Measurements from ENCODE around the gene ADAMTS8.

ADAMTS8 gene

DNA sequence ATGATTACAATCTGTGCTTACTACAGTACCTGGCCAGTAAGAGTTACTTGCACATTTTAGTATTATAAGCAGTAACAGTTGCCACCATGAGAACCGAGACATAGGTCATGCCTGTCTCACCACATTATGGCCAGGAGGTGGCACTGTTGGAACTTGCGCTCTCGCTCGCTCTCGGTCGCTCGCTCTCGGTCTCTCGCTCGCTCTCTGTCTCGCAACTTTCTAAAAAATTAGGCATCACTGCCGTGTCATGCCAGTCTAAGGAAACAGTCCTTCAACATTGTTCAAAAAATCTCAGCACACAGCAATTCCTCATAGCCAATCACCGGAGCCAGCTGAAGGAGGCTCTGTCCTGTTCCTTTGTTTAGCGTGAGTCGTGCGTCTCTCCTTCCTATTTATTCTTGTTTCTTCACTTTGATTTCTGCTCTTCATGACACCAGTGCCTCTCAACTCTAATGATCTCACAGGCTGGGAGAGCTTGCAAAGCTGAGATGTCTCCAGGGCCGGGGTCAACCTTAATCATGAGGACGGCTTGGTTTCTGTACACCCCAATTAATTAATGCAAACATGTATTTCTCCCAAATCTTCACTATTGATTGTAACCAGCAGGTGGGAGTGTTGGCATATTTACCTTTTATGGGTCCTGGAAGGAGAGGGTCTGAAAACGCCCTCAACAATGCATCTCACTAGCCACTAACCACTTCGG, 6.3 kb upstream of the ADAMTS8 start:
- H3K27ac ChIP-seq = peak overlapping the region; percentile 74 to 80
- no peaks in the 10 kb centered on the region for H3K9me3 ChIP-seq
- DNase-seq = peak; percentile 70 to 86
- intact Hi-C loops (cut with DNase I; ENCODE audit: low total_unique reads) = loop anchor here (2.0 to 10.0 kb wide), 2 partner anchors 426 to 460 kb away; no protein-coding TSS in a partner anchor
- no peaks in the 10 kb centered on the region for H3K27me3 ChIP-seq
- peaks cover 0 to 21% (median 7%) of the 10 kb centered on the region in 4 donors for H3K4me1 ChIP-seq
- TF ChIP-seq, protein P1, sequence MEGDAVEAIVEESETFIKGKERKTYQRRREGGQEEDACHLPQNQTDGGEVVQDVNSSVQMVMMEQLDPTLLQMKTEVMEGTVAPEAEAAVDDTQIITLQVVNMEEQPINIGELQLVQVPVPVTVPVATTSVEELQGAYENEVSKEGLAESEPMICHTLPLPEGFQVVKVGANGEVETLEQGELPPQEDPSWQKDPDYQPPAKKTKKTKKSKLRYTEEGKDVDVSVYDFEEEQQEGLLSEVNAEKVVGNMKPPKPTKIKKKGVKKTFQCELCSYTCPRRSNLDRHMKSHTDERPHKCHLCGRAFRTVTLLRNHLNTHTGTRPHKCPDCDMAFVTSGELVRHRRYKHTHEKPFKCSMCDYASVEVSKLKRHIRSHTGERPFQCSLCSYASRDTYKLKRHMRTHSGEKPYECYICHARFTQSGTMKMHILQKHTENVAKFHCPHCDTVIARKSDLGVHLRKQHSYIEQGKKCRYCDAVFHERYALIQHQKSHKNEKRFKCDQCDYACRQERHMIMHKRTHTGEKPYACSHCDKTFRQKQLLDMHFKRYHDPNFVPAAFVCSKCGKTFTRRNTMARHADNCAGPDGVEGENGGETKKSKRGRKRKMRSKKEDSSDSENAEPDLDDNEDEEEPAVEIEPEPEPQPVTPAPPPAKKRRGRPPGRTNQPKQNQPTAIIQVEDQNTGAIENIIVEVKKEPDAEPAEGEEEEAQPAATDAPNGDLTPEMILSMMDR (IDR thresholded peaks at IDR 0.05) = peak; percentile 68 to 89
- H3K4me3 ChIP-seq = peak overlapping the region; percentile 53 to 59
- no peaks in the 10 kb centered on the region for H3K36me3 ChIP-seq

DNA sequence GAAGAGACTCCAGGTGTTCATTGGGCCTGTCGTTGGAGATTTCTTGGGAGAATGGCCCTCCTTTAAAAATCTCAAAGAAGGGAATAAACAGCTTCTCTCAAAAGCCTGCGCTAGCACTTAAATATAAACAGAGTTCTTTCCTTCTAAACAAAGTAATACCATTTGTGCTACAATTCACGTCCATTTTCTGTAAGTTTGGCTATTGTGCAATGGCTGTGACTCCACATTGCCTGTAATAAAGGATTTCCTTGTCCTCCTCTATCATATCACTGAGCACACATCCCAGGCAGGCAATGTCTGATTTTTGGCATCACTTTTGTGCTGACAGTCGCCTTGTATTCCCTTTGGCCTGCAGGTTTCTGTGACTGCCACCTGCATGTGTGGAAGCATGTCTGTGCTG, 4.9 kb upstream of the ADAMTS8 start:
- DNase-seq = no peak
- intact Hi-C loops (cut with DNase I; ENCODE audit: low total_unique reads) = loop anchor here (10.0 kb wide), 1 partner anchor 461 kb away; no protein-coding TSS in a partner anchor
- TF ChIP-seq, protein P1 (IDR thresholded peaks at IDR 0.05) = no peak
- Histone ChIP-seq H3K4me1 (peaks cover 0 to 28% (median 13%) of the 10 kb centered on the region in 4 donors), H3K27me3 (no peaks in the 10 kb centered on the region), H3K27ac (no peak overlapping the region), H3K36me3 (no peaks in the 10 kb centered on the region), H3K9me3 (no peaks in the 10 kb centered on the region), H3K4me3 (no peak overlapping the region)

DNA sequence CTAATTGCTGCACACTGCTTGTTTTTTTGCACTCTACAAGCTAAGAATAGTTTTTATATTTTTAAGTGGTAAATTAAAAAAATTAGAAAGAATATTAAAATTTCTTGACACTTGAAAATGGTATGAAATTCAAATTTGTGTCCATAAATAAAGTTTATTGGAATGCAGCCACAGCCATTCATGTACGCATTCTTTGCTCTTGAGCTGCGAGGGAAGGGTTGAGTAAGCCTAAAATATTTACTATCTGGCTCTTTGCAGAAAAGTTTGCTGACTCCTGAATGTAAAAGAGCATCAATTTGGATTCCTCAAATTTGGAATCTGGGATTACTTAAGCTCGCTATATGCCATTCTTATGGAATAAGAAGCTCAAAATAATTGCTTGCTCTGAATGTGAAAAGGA, 3.4 kb upstream of the ADAMTS8 start:
- TF ChIP-seq, protein P1 (IDR thresholded peaks at IDR 0.05) = no peak
- intact Hi-C loops (cut with DNase I; ENCODE audit: low total_unique reads) = loop anchor here (10.0 kb wide), 1 partner anchor 463 kb away; no protein-coding TSS in a partner anchor

DNA sequence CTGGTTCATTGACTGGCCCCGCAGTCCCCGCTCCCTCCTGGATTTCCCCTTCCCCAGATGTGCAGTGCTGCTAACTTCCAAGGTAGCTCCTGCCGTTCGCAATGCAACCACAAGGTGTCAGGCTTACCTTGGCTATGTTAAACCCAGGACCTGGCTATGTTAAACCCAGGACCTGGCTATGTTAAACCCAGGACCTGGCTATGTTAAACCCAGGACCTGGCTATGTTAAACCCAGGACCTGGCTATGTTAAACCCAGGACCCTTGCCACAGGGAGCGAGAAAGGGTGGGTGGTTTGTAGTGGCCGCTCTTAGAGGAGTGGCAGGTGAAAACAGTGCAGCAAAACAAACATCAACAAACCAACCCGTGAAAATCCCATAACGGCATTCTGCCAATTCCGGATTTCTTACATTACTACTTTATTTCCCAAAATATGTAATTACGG, 2.9 kb upstream of the ADAMTS8 start:
- H3K4me3 ChIP-seq = no peak overlapping the region
- H3K27ac ChIP-seq = no peak overlapping the region
- H3K36me3 ChIP-seq = no peaks in the 10 kb centered on the region
- intact Hi-C loops (cut with DNase I; ENCODE audit: low total_unique reads) = loop anchor here (10.0 kb wide), 1 partner anchor 463 kb away; no protein-coding TSS in a partner anchor
- H3K4me1 ChIP-seq = peaks cover 0 to 44% (median 26%) of the 10 kb centered on the region in 4 donors
- TF ChIP-seq, protein P1 (IDR thresholded peaks at IDR 0.05) = peak; percentile 75 to 79
- H3K27me3 ChIP-seq = peaks cover 0 to 3% of the 10 kb centered on the region in 2 donors
- DNase-seq = peak; percentile 83 to 85
- H3K9me3 ChIP-seq = no peaks in the 10 kb centered on the region

More for the DNA sequence above, 3.4 kb upstream of the ADAMTS8 start:
- no peak overlapping the region for H3K27ac ChIP-seq
- no peaks in the 10 kb centered on the region for H3K9me3 ChIP-seq
- H3K4me1 ChIP-seq = peaks cover 0 to 39% (median 24%) of the 10 kb centered on the region in 4 donors
- H3K36me3 ChIP-seq = no peaks in the 10 kb centered on the region
- DNase-seq = no peak
- peaks cover 0 to 3% of the 10 kb centered on the region in 2 donors for H3K27me3 ChIP-seq
- H3K4me3 ChIP-seq = no peak overlapping the region

DNA sequence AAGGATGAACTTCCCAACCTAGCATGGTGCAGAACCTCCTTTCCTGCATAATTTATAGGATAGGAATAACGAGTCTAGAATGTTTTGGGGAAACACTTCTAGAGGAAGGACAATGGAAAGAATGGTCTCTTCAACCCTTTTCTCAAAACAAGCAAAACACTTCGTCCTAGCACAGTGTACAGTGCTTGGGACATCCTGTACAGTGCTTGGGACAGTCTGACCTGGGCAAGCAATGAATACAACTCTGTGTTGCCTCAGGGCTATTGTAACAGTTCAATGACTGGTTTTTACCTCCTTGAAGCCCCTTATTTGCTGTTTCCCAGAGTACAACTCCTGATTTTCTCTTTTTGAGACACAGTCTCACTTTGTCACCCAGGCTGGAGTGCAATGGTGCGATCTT, 1.6 kb upstream of the ADAMTS8 start:
- DNase-seq = no peak
- TF ChIP-seq, protein P1 (IDR thresholded peaks at IDR 0.05) = no peak
- no peaks in the 10 kb centered on the region for H3K9me3 ChIP-seq
- H3K4me1 ChIP-seq = peaks cover 0 to 37% (median 20%) of the 10 kb centered on the region in 4 donors
- intact Hi-C loops (cut with DNase I; ENCODE audit: low total_unique reads) = loop anchor here (5.0 to 10.0 kb wide), 3 partner anchors 38 to 465 kb away; no protein-coding TSS in a partner anchor
- H3K4me3 ChIP-seq = no peak overlapping the region
- no peak overlapping the region for H3K27ac ChIP-seq
- H3K27me3 ChIP-seq = peaks cover 0 to 3% of the 10 kb centered on the region in 2 donors
- H3K36me3 ChIP-seq = no peaks in the 10 kb centered on the region
